Measurements from ENCODE around the gene ZNF18.

Gene ZNF18
- 3.9 to 21.1 (median 12.5) reads per million in 17 experiments for total RNA-seq

GRCh38 chr17:11997147-11997971 lies at the start of gene ZNF18:
Gene ZNF18 (minus strand): TSS chr17:11997475. CDS start chr17:11992829, 4,646 bp downstream.
- peak; percentile 98 to 100 (median 98) for DNase-seq

- DNase-seq: no peak
Measured at GRCh38 chr17:12046786-12047185, 49.5 kb upstream of the ZNF18 start.

GRCh38 chr17:12043702-12044101 lies 46.4 kb upstream of the ZNF18 start:
- no peak for DNase-seq

DNA sequence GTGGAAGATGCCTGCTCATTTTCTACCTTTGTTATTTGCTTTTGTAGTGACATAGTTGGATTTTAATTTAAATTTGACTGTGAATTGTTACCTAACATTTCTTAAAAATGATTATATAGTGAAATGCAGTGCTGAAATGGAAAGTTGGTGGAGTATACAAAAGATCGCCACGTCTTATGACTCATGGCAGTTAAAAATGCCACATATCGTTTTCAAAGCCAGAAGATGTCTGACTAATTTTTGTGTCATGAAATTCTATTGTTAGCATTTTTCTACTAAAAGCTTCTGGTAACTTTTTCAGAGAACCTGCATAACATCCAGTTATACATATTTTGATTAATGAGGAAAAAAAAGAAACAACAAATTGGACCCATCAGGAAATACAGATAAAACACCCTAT lies 44.0 kb upstream of the ZNF18 start:
- peak in 2 of 4 experiments; percentile 27 to 33 for DNase-seq

- no peak for DNase-seq
Measured at GRCh38 chr17:12040478-12040877, 43.2 kb upstream of the ZNF18 start.

- DNase-seq: no peak
Measured at GRCh38 chr17:12037970-12038369, 40.7 kb upstream of the ZNF18 start.

- no peak for DNase-seq
Measured at GRCh38 chr17:12035673-12036072, 38.4 kb upstream of the ZNF18 start.

GRCh38 chr17:12034538-12034937 lies 37.3 kb upstream of the ZNF18 start:
- no peak for DNase-seq

- no peak for DNase-seq
Measured at GRCh38 chr17:12028611-12029010, 31.3 kb upstream of the ZNF18 start.

DNA sequence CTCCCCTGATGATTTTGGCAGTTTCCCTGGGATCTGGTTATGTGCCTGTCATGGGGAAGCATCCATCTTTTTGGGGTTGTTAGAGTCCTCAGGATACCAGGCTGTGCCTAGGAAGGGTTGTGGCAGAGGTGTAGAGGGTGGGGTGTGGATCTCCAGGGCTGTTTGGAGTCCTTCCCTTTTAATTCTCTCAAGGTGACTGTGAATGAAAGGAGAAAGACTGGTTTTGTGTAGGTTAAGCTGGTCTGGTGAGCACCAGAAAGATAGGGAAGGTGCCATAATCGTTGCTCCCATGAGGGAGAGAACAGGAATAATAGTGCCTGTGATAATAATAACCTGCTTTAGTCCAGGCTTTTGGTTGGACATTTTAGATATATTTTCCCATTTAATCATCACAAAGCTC lies 30.4 kb upstream of the ZNF18 start:
- DNase-seq: no peak

DNA sequence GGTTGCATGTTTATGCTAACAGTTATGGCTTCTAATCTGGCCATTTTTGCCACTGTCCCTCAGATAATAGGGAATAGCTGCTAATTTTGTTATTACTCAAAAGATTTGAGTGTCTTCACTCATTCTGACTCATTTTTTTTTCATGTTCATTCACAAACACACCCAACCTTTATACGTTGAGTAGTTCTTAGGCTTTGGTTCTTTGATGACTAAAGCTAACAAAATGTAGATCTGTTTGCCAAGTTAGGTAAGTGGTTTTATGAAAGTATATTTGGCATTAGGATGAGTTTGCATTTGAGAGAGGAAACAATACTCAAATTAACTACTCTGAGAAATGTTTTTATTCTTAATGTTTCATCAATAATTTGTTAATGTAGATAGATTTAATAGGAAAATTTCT lies 27.1 kb upstream of the ZNF18 start:
- DNase-seq: no peak

DNA sequence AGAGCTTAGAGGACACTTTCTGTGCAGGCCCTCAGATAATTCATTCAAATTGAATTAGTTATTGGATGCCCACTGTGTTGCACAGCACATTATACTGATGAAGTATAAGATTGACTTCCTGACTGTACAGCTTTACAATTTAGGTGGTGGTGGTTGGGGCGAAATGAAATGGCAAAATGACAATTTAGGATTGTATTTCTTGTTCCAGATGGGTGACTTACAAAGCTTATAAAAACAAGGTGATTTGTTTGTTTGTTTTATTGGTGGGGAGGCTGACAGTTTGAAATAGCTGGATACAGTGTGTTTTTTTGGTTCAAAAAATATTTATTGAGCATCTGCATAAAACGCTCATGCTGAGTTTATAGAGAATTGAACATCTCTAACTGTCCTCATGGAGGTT lies 25.0 kb upstream of the ZNF18 start:
- no peak for DNase-seq

DNA sequence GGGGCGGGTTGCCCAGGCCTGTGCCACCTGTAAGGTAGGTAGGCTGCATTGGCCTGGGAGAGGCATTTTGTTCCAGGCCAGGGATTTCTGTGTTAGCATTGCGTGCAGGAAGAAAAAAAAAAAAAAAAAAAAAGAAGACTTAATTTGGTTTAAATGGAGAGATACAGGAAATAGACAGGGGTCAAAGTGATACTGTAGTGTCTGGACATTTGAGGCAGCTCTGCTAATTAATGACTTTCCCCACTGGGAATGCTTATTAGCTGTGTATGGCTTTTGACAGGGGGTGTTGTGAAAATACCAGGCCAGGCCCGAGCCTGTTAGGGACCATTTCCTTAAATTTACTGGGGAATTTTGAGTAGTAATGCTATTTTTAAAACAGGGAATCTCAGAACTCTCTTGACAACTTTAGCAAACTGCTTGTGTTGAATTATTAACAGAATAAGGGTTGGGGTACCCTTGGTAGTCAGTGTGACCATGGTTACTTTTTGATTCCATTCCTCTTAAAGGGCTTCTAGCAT lies 24.4 kb upstream of the ZNF18 start:
- DNase-seq: peak; percentile 13 to 49 (median 36)

- peak; percentile 93 to 97 (median 96) for DNase-seq
Measured at GRCh38 chr17:12020642-12021622, 23.7 kb upstream of the ZNF18 start, which contains the start of gene MAP2K4. Gene MAP2K4 (plus strand): TSS chr17:12020877. CDS start chr17:12020887, 10 bp downstream.

- no peak for DNase-seq
Measured at GRCh38 chr17:12007466-12007865, 10.2 kb upstream of the ZNF18 start.

DNA sequence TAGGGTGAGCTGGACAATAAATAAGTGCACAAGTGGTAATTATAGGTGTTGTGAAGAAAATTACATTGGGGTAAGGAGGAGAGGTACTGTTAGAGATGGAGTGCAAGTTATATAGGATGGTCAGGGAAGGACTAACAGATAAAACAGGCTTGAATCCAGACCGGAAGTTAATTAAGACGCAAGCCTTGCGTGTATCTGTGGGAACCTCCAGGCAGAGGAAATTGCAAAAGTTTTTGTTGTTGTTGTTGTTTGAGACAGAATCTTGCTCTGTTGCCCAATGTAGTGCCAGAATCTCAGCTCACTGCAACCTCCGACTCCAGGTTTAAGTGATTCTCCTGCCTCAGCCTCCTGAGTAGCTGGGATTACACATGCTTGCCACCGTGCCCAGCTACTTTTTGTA lies 2.4 kb upstream of the ZNF18 start:
- peak; percentile 41 to 70 (median 62) for DNase-seq

- no peak for DNase-seq
Measured at GRCh38 chr17:11997972-11998233, 628 bp upstream of the ZNF18 start.

GRCh38 chr17:11996722-11997146 lies 541 bp downstream of the ZNF18 start:
- DNase-seq: peak; percentile 83 to 88 (median 84)

GRCh38 chr17:11991461-11991860 lies 5.8 kb downstream of the ZNF18 start:
- no peak for DNase-seq

DNA sequence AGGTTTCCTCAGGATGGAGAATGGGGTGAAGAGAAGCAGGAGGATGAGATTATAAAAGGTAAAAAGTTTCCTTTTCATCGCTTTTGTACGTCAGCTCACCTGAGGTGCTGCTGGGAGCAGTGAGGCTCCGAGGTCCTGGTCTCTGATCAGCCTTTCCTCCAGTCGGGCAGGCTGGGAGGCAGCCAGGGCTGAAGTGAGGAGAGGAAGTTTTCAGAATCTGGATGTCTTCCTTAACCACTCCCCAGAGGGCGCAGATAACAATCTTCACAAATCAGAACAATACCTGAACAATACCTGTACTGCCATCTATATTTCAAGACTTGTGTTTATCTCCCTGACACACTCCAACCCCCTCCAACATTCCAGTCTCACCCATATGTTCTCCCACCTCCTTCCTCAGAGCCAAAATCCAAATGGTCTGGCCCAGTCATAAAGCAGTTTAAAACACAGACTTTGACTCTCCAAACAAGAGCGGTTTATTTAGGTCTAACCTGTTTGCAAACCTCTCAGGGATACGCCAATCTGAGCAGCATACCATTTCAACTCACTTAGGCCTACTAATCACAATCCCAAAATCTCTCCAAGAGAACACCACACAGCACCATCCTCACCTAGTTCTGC lies 6.8 kb downstream of the ZNF18 start:
- DNase-seq: no peak

DNA sequence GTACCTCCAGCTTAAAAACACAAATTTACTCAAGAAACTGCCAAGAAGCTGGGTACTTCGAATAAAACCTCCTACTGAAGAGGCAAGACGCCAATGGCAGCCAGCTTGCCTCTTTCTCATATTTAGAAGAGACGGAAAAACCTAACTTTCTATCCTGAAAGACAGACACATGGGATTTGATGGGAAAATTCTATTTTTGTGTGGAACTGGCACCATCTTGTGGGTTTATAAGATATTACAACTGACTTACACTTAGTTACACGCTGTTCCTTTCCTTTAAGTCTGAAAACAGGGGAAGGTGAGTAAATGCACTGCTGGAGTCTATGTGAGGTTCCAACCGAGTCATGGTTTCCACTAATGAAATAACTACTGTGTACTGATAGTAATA lies 10.3 kb downstream of the ZNF18 start:
- peak in 3 of 4 experiments; percentile 3 to 29 (median 10) for DNase-seq

DNA sequence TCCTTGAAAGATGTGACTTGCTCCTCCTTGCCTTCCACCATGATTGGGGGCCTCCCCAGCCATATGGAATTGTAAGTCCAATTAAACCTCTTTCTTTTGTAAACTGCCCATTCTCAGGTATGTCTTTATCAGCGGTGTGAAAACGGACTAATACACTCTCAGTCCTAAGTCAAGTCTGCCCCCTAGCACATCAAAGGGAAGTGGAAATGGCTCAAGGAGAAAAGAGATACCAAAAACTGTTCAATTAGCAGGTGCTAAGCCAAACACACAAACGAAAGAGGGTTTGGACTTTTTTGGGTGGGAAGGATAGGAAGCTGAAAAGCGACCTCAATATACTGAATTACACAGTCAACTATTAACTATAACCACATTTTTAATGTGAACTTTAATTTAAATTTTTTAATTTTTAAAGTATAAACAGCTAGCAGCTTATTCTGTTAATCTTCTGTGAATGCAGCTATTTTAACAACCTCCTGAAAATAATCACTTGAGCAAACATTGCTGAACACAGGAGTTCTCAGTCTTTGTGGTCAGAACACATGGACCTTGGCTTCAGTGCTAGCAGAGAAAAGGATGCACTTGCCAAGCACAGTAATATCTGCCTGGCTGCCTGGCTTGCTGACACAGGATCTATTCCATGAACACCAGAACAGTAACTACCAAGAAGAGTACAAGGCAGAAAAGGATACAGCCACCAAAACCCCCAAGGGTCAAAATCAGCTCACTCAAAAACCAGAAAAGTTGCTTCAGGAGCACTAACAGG lies 10.9 kb downstream of the ZNF18 start:
- no peak for DNase-seq

Measured in suppressor macrophage (primary cell).